Fibroblast of skin of left quadriceps (primary cell): ENCODE results near the gene WFIKKN1.

Source experiments
- DNase-seq, 2 experiments: peaks; one replicate each; pipeline ENCODE4 v3.0.0-alpha.2; 2013; ENCODE audit warnings: low read depth in 2 of 2

The WFIKKN1 gene, protein sequence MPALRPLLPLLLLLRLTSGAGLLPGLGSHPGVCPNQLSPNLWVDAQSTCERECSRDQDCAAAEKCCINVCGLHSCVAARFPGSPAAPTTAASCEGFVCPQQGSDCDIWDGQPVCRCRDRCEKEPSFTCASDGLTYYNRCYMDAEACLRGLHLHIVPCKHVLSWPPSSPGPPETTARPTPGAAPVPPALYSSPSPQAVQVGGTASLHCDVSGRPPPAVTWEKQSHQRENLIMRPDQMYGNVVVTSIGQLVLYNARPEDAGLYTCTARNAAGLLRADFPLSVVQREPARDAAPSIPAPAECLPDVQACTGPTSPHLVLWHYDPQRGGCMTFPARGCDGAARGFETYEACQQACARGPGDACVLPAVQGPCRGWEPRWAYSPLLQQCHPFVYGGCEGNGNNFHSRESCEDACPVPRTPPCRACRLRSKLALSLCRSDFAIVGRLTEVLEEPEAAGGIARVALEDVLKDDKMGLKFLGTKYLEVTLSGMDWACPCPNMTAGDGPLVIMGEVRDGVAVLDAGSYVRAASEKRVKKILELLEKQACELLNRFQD

DNA sequence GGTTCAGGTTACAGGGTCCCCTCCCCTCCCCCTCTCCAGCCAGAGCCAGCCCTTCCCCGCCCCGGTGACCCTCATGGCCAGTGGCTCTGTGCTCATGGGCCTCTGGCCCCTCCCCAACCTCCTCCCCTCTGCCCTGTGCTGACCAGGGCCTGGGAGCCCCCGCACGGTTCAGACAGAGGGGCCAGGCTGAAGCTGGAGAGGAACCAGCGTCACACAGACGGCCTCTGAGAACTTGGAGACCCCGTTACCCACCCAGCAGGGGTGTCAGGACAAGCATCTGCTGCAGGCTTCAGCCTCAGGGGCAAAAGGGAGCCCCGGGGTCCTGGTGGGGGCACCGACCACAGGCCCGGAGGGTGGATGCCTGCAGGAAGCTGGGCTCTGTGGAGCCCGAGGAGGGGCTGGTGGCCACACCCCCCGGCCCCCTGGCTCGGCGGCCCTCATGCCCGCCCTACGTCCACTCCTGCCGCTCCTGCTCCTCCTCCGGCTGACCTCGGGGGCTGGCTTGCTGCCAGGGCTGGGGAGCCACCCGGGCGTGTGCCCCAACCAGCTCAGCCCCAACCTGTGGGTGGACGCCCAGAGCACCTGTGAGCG is at the start of gene WFIKKN1:
Gene WFIKKN1, plus strand, starts transcription at position 171 of the 591 bp plus-strand sequence. Its CDS starts 269 bp downstream, at position 440.
- no peak for DNase-seq

DNA sequence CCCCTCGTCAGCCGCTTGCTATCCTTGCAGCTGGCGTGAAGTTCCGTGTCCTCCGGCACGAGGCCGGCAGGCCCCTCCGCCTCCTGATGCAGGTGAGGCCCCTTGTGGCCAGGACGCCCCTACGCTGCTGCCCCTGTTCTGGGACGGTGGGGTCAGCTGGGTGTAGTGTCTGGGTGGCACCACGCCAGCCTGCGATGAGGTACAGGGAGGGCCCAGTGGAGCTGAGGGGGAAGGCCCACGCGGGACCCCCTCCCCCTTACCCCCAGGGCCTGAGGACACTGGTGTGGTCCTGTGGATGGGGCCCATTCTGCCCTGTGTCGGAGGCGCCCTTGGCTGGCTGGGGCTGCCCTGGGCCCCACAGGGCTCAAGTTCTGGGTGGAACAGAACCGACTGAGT is 48.6 kb upstream of the WFIKKN1 start:
- no peak for DNase-seq

DNA sequence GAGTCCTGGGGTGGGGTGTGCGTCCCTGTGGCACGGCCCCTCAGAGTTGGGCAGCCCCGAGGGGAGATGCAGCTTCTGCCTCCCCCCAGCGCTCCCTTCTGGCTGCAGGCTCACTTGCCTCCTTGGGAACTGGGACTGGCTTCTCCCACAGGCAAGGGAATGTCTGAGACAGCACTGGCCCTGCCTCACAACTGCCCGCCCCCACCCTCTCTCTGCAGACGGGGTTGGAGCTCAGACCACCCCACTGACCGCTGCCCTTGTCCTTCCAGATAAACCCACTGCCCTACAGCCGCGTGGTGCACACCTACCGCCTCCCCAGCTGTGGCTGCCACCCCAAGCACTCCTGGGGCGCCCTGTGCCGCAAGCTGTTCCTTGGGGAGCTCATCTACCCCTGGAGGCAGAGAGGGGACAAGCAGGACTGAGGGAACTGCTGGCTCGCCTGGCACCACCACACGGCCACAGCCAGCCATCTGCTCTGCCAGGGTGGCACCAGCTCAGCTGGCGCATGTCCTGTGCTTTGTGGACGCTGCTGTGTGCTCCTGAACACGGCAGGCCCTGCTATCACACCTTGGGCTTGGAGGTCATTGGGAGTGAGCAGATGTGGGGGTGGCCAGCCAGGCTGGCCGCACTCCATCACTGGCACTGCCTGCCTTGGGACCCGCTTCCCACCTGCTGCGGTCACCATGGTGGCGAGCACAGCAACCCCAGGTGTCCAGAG is 48.0 kb upstream of the WFIKKN1 start:
- DNase-seq: no peak

GRCh38 chr16:583470-583814 is 47.3 kb upstream of the WFIKKN1 start:
- no peak for DNase-seq

GRCh38 chr16:583815-584591 is 46.8 kb upstream of the WFIKKN1 start:
- no peak for DNase-seq

GRCh38 chr16:585351-585750 is 45.4 kb upstream of the WFIKKN1 start:
- DNase-seq: no peak

DNA sequence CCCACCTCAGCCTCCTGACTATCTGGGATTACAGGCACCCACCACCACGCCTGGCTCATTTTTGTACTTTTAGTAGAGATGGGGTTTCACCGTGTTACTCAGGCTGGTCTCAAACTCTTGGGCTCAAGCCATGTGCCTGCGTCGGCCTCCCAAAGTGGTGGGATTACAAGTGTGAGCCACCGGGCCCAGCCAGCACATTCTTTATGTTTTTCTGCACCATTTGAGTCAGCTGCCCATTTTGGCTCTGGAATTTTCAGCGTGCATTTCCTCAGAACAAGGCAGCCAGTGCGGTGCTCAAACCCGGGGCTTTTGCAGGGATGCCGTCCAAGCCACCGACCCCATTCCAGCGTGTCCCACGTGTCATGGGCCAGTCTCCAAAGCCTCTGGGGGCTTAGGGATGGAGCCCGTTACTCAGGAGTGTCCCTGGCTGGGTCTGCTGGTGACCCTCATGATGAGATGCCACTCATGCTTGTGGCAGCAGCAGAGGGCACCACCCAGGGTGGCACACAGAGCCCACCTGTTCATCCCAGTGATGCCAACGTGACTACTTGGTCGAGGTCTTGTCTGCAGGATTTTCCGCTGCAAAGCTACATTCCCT is 44.6 kb upstream of the WFIKKN1 start:
- DNase-seq: no peak

- no peak for DNase-seq
Observed at GRCh38 chr16:586645-587590, 43.9 kb upstream of the WFIKKN1 start.

- DNase-seq: no peak
Observed at GRCh38 chr16:588639-588888, 42.2 kb upstream of the WFIKKN1 start.

- peak; percentile 89 to 90 for DNase-seq
Observed at GRCh38 chr16:588889-589657, 41.7 kb upstream of the WFIKKN1 start.

GRCh38 chr16:589658-590187 is 41.1 kb upstream of the WFIKKN1 start, which contains the start of gene RAB40C:
RAB40C (plus strand) TSS chr16:590066; CDS start chr16:590292, 226 bp downstream.
- DNase-seq: peak; percentile 94

- no peak for DNase-seq
Observed at GRCh38 chr16:590188-590814, 40.5 kb upstream of the WFIKKN1 start.

DNA sequence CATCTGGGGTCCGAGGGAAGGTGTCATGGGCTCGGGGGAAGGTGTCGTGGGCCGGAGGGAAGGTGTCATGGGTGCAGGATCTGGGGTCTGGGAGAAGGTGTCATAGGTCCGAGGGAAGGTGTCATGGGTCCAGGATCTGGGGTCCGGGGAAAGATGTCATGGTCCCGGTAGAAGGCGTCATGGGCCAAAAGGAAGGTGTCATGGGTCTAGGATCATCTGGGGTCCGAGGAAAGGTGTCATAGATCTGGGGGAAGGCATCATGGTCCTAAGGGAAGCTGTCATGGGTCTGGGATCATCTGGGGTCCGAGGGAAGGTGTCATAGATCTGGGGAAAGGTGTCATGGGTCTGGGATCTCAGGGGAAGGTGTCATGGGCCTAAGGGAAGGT is 40.0 kb upstream of the WFIKKN1 start:
- DNase-seq: no peak

DNA sequence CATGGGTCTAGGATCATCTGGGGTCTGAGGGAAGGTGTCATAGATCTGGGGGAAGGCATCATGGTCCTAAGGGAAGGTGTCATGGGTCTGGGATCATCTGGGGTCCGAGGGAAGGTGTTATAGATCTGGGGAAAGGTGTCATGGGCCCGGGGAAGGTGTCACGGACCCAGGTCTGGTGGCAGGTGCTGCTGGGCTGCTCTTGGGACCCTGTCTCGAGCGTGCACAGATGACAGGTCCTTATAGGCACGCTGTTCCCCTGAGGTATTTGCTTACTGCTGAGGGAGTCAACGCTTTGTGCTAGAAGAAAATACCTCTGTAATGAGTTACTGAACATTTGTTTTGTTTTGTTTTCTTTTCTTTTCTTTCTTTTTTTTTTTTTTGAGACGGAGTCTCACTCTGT is 39.6 kb upstream of the WFIKKN1 start:
- no peak for DNase-seq

DNA sequence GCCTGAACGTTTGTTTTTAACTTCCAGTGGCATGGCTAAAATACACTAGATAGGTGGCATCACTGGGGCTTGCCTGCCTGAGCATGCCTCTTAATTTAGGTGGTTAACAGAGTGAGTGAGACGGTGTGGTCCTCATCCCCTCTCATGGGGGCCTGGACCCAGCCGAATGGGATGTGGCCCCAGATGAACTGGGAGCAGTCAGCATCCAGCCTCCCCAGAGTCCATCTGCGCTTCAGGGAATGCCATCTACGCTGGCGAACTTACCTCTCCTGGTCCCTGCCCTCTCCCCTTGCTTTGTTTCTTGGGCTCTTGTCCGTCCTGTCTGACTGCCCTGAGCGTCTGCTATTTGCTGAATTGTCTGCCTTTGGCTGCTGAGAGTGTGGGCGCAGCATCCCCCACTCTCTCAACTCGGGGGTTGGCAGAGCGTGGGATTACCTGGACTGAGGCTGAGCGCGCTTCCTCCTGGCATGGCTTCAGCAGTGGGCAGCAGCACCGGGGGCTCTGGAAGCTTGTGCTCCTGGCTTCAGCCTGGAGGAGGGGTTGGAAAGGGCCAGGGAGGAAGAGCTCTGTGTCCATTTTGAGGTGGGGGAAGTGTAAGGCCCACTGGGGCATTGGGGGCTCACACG is 38.8 kb upstream of the WFIKKN1 start:
- DNase-seq: no peak

DNA sequence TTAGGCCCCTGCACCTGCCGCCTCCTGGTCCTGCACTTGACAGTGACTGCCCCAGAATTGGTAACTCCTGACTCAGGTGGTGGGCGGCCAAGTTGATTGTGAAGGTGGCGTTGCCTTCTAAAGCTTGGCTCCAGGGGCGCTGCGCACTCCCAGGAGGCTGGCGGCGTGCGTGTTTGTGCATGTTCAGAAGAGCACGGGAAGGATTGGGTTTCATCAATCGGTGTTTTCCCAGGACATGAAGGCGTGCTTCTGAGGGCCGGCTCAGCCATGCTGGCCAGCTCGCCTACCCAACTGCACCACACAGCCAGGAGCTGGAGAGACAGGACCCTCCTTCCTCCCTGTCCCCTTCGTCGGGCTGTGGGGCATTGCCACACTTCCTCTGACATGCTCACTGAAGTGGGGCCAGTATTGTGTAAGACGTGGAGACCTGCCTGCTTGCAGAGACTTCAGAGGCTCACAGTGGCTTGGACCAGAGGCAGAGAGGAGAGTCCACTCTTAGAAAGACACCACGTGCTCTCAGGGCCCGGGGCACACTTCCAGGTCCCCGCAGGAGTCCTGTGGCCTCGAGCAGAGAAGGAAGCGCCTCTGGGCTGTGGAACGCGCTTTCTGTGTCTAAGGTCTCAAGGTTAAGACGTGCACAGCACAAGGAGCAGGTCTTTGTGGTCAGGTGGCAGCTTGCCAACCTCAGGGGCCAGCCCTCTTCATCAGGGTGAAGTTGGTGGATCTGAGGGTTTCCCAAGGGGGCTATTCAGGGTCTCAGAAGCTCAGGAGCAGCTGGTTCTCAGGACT is 38.1 kb upstream of the WFIKKN1 start:
- no peak for DNase-seq

DNA sequence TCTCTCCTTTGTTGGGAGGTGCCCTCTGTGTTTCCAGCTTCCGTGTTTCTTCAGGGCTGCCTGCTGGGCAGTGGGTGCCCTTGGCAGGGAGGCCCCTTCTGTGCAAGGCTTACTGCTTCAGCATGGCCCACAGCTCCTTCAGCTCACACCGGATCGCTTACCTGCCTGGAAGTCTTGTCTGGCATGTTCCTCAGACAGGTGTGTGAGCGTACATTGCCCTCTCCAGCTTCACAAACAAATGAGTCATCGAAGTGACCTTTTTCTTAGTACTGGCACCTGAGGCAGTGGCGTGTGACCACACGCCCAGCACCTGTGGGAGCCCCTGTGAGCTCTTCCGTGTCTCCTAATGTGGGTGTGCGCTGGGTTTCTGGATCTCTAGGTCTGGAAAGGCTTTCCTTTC is 37.4 kb upstream of the WFIKKN1 start:
- DNase-seq: no peak

DNA sequence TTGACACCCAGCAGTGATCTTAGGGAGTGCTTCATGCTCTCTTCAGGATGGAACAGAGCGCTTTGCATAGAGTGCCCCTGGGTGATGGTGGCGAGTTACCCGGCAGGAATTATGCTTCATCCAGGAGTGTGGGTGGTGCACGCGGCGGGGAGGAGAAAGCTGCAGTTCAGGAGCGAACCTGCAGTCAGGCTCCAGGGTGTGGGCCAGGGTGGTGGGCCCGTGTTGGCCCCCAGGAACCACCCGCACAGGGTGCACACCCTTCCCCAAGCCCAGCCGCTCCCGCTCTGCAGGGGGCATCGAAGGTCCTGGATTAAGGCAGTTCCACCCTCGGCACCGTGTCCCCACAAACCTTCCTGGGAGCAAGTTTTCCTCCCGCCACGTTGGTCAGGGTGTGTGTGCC is 37.0 kb upstream of the WFIKKN1 start:
- DNase-seq: no peak
